ENCODE measurements around the gene NT5M.

The NT5M gene

GRCh38 chr17:17343896-17344506 lies 40.8 kb downstream of the NT5M start:
- no peak for DNase-seq

- no peak for DNase-seq
These were observed 41.5 kb downstream of the NT5M start for GRCh38 chr17:17344507-17345293.

GRCh38 chr17:17345294-17345597 lies 42.1 kb downstream of the NT5M start:
- no peak for DNase-seq

- no peak for DNase-seq
These were observed 42.7 kb downstream of the NT5M start for GRCh38 chr17:17345686-17346427.

GRCh38 chr17:17346428-17347233 lies 43.5 kb downstream of the NT5M start:
- DNase-seq = no peak

GRCh38 chr17:17347234-17347955 lies 44.2 kb downstream of the NT5M start:
- DNase-seq = no peak

GRCh38 chr17:17347956-17348871 lies 45.0 kb downstream of the NT5M start:
- DNase-seq = no peak

- no peak for DNase-seq
These were observed 45.9 kb downstream of the NT5M start for GRCh38 chr17:17348872-17349723.

- no peak for DNase-seq
These were observed 46.5 kb downstream of the NT5M start for GRCh38 chr17:17349724-17350106.

GRCh38 chr17:17350491-17351355 lies 47.5 kb downstream of the NT5M start:
- no peak for DNase-seq

GRCh38 chr17:17351356-17351891 lies 48.3 kb downstream of the NT5M start:
- no peak for DNase-seq

- DNase-seq = no peak
These were observed 49.0 kb downstream of the NT5M start for GRCh38 chr17:17351901-17352781.

- DNase-seq = no peak
These were observed 49.9 kb downstream of the NT5M start for GRCh38 chr17:17352836-17353624.

GRCh38 chr17:17353625-17354484 lies 50.7 kb downstream of the NT5M start:
- no peak for DNase-seq

GRCh38 chr17:17354560-17355349 lies 51.6 kb downstream of the NT5M start:
- DNase-seq = peak; percentile 60 to 67

Data from bone marrow (tissue), 2 donors.